Measurements from ENCODE around the gene LUC7L2. TPM values are rescaled to one million over a fixed set of nuclear protein-coding genes. Genes with fewer than 3 reads are reported as not detected.

LUC7L2 gene
- total and polyA plus RNA-seq, 9 of the 15 experiments (the other 6 are each of a cell fraction or from before 2014, with no cell fraction given): 56.1 to 207 (median 141) TPM

GRCh38 chr7:139341058-139341775 lies 18.5 kb upstream of the LUC7L2 start, which contains the start of gene FMC1 (continued):
- TF ChIP-seq NFE2L1 (tag; IDR thresholded peaks at IDR 0.05; ENCODE audit: borderline replicate concordance, low read depth): no peak
- TF ChIP-seq ZNF518B (CRISPR knock-in tag; IDR thresholded peaks at IDR 0.05): no peak
- TF ChIP-seq RBM14 (IDR thresholded peaks at IDR 0.05; ENCODE audit: borderline replicate concordance, insufficient read depth, low read depth, low read length): peak; percentile 89; the same call in 1 of the 2 replicates
- TF ChIP-seq HNRNPH1 (optimal IDR thresholded peaks at IDR 0.05; ENCODE audit: low read depth, low read length): no peak
- TF ChIP-seq TCF7 (IDR thresholded peaks at IDR 0.05; ENCODE audit: borderline replicate concordance): peak; percentile 53; the same call in 1 of the 2 replicates
- TF ChIP-seq SFPQ (IDR thresholded peaks at IDR 0.05; ENCODE audit: low read depth, low read length): no peak
- 0 out of 4 replicates have a peak, but pooled peaks have one; percentile 7 to 9 for TF ChIP-seq TRIM24 (IDR thresholded peaks at IDR 0.05)
- TF ChIP-seq ZBTB5 (IDR thresholded peaks at IDR 0.05): no peak
- TF ChIP-seq ZNF764 (CRISPR knock-in tag; IDR thresholded peaks at IDR 0.05; ENCODE audit: low read depth): peak; percentile 8; the same call in 1 of the 2 replicates
- TF ChIP-seq XRCC5 (IDR thresholded peaks at IDR 0.05; ENCODE audit: low read depth, low read length): no peak
- no peak for TF ChIP-seq GATA2 (CRISPR knock-in tag; IDR thresholded peaks at IDR 0.05)
- no peak for TF ChIP-seq HDGF (IDR thresholded peaks at IDR 0.05)
- TF ChIP-seq POLR2AphosphoS2 (IDR thresholded peaks at IDR 0.05; ENCODE audit: low read length): no peak; the same call in 1 of the 2 replicates
- no peak for TF ChIP-seq TEAD2 (tag; IDR thresholded peaks at IDR 0.05)
- no peak for TF ChIP-seq TEAD4 (IDR thresholded peaks at IDR 0.05; ENCODE audit: low read length)
- TF ChIP-seq TEAD4 (CRISPR knock-in tag; IDR thresholded peaks at IDR 0.05; ENCODE audit: borderline replicate concordance): no peak
- TF ChIP-seq CBFB (CRISPR knock-in tag; IDR thresholded peaks at IDR 0.05): peak; percentile 79
- TF ChIP-seq TEAD1 (CRISPR knock-in tag; IDR thresholded peaks at IDR 0.05): peak; percentile 2 to 58; a peak in 1 of 4 replicates
- TF ChIP-seq TBL1XR1 (IDR thresholded peaks at IDR 0.05; ENCODE audit: low read length in 2 of 2): no peak; a peak in 1 of 4 replicates
- TF ChIP-seq CHD4 (IDR thresholded peaks at IDR 0.05; ENCODE audit: insufficient read depth, insufficient replicate concordance, low read depth, low read length, poor library complexity, severe bottlenecking): no peak
- TF ChIP-seq ARNT (IDR thresholded peaks at IDR 0.05): no peak; a peak in 1 of 4 replicates
